A673 (cell line): ENCODE measurements around the gene PHLPP2. TPM values are rescaled to one million over a fixed set of nuclear protein-coding genes. Genes with fewer than 3 reads are reported as not detected.

Experiments used
- total RNA-seq: library from RNA; stranded (reverse); gene quantifications from 2 replicates; pipeline ENCODE4 v1.2.3, GENCODE V29; 2021

The PHLPP2 gene
- total RNA-seq, 1 experiment from 2014 or later, result 18.3 TPM

Other genes starting within 250 kb of the PHLPP2 start
- gene ZNF19, start 235.4 kb downstream of the PHLPP2 start, total RNA-seq, result 2.6 and 3.1 TPM in 2 replicates
- gene CHST4, start 198.3 kb downstream of the PHLPP2 start, total RNA-seq, result not detected in 2 replicates
- not detected in 2 replicates for gene TAT, start 147.6 kb downstream of the PHLPP2 start, total RNA-seq
- 1.4 and 1.5 TPM in 2 replicates for gene MARVELD3, start 98.5 kb downstream of the PHLPP2 start, total RNA-seq
- gene AP1G1, start 84.1 kb upstream of the PHLPP2 start, total RNA-seq, result 95.6 and 95.8 TPM in 2 replicates
- 26.0 and 26.6 TPM in 2 replicates for gene ATXN1L, start 121.3 kb upstream of the PHLPP2 start, total RNA-seq
- 11.1 and 17.9 TPM in 2 replicates for gene ZNF821, start 159.5 kb upstream of the PHLPP2 start, total RNA-seq
- 206 TPM in 2 replicates for gene IST1, start 170.8 kb upstream of the PHLPP2 start, total RNA-seq